Measurements from ENCODE around the gene BLACAT1. TPM values are rescaled to one million over a fixed set of nuclear protein-coding genes. Genes with fewer than 3 reads are reported as not detected.

Gene BLACAT1
- total RNA-seq (2022) (0.21 and 0.34 TPM in 2 replicates), Bru-seq, nascent RNA (percentile 37 among the genes with signal in this experiment), BruChase-seq, experiment 1, labeled RNA remaining after a 2-hour chase (percentile 39 among the genes with signal in this experiment), BruChase-seq, experiment 2, labeled RNA remaining after a 6-hour chase (percentile 32 among the genes with signal in this experiment)
- long read RNA-seq: 0 reads

DNA sequence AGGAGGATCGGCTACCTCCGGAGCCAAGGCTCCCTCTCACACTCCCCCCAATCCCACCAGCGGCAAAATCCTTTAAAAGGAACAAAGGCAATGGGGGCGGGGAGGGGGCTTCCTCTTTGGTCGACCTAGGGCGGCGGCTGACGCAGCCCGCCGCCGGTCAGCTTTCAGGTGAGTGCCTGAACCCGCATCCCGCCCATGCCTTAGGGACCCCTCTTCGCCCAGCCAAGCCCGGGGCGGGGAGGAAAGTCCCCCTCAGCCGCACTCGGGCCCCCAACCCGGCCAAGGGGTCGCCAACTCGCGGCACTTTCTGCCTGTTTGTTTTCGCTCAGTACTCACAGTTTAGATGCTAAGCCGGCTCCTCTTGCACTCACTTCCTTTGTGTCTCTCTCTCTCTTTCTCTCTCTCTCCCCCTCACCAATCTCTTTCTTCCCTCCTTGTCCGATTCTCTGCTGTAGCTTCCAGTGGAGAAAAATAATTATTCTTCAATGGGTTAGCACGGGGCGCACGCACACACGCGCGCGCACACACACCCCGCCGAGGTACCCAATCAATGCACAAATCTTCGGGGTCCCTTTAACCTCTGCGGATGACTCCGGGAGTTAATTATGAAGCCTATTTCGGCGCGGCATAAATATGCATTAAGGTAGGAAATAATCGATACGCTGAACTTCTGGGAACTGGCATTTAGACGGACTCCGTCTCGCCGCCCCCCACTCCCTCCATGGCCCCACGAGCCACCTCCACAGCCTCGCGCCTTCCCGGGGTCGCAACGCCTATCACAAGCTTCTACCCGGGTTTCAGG, at the start of gene BLACAT1:
BLACAT1 (minus strand) TSS at position 465 of the 802 bp plus-strand sequence.
- H3K27me3 Mint-ChIP-seq (ENCODE audit: insufficient read depth, unreplicated experiment): peaks cover 23% of the 10 kb centered on the region
- H3K36me3 ChIP-seq (ENCODE audit: control insufficient read depth, insufficient read depth, low read length): no peaks in the 10 kb centered on the region
- CTCF ChIA-PET: interaction anchor here (0.7 kb wide), 1 partner anchor 29 kb away, joined by 3 read pairs; no protein-coding TSS in a partner anchor
- H3K4me1 Mint-ChIP-seq (ENCODE audit: low read depth, unreplicated experiment): peaks cover 8% of the 10 kb centered on the region
- H3K4me1 ChIP-seq: peaks cover 7% of the 10 kb centered on the region; the same call in 1 of the 2 replicates
- H3K27me3 ChIP-seq (replicated peaks; ENCODE audit: control insufficient read depth, insufficient read depth, low read length): peaks cover 1% of the 10 kb centered on the region
- H3K36me3 Mint-ChIP-seq (ENCODE audit: insufficient read depth, unreplicated experiment): no peaks in the 10 kb centered on the region
- no peak for DNase-seq
- H3K9me3 ChIP-seq: no peaks in the 10 kb centered on the region
- BruUV-seq (replicated peaks): no TSS peak
- H3K4me3 ChIP-seq (ENCODE audit: low read depth, low read length): peak within 1 kb of the TSS; percentile 41
- no peak within 1 kb of the TSS for H3K27ac Mint-ChIP-seq (ENCODE audit: unreplicated experiment)
- no peaks in the 10 kb centered on the region for H3K9me3 Mint-ChIP-seq (ENCODE audit: unreplicated experiment)
- no peak for TF ChIP-seq CTCF (IDR thresholded peaks at IDR 0.05; ENCODE audit: insufficient read depth in 1 of 2, low read depth in 1 of 2, low read length in 1 of 2, severe bottlenecking in 1 of 2, unreplicated experiment in 1 of 2)
- H3K4me3 Mint-ChIP-seq (ENCODE audit: unreplicated experiment): peak within 1 kb of the TSS; percentile 65
- intact Hi-C loops (cut with micrococcal nuclease; ENCODE audit: unreplicated experiment): no loop called here
- POLR2A ChIA-PET: no interaction called here

DNA sequence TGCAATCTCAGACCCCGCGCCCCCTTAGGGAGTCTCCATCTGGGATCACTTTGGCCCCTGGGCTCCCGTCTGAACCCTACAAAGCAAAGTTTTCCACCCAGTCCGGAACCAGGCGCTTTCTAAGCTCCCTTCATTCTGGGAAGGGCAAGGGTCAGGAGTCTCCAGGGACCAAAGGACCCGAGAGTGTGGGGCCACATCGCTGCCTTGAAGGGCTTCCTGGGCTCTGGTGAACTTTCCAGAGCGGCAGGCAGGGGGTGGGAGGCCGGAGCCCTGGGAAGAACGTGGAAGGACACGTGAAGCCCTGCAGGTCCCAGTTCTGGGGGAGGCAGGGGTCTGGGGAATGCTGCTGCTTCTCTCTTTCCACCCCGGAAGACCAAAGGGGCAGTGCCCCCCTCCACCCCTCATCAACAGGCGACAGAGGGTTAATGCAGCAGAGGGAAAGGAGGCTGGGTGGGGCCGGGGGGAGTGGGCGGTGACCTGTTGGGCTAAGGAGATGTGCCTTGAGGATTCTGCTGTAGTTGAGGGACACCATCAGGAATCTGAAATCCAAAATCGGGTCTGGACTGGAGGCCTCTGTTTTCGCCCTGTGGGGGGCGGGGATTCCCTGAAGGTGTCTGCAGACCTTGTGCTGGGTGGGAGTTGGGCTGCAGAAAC, 49.4 kb upstream of the BLACAT1 start:
- POLR2A ChIA-PET: no interaction called here

More for the DNA sequence above, 49.4 kb upstream of the BLACAT1 start:
- Mint-ChIP-seq H3K27me3 (ENCODE audit: insufficient read depth, unreplicated experiment) (no peaks in the 10 kb centered on the region), H3K4me3 (ENCODE audit: unreplicated experiment) (peak overlapping the region; percentile 95), H3K36me3 (ENCODE audit: insufficient read depth, unreplicated experiment) (peaks cover 5% of the 10 kb centered on the region), H3K4me1 (ENCODE audit: low read depth, unreplicated experiment) (peaks cover 16% of the 10 kb centered on the region), H3K27ac (ENCODE audit: unreplicated experiment) (peak overlapping the region; percentile 82), H3K9me3 (ENCODE audit: unreplicated experiment) (no peaks in the 10 kb centered on the region)
- peak overlapping the region; percentile 55 for H3K4me3 ChIP-seq (ENCODE audit: low read depth, low read length)
- no peaks in the 10 kb centered on the region for H3K27me3 ChIP-seq (replicated peaks; ENCODE audit: control insufficient read depth, insufficient read depth, low read length)
- peaks cover 30% of the 10 kb centered on the region for H3K4me1 ChIP-seq
- no peaks in the 10 kb centered on the region for H3K9me3 ChIP-seq
- peak in 1 of 2 experiments; percentile 9 for TF ChIP-seq CTCF (IDR thresholded peaks at IDR 0.05; ENCODE audit: insufficient read depth in 1 of 2, low read depth in 1 of 2, low read length in 1 of 2, severe bottlenecking in 1 of 2, unreplicated experiment in 1 of 2)
- CTCF ChIA-PET: interaction anchor here (0.6 to 1.1 kb wide), 7 partner anchors 8 to 151 kb away, joined by 3 to 7 read pairs (median 4); no protein-coding TSS in a partner anchor
- no peaks in the 10 kb centered on the region for H3K36me3 ChIP-seq (ENCODE audit: control insufficient read depth, insufficient read depth, low read length)
- DNase-seq: peak; percentile 57 to 61
- BruUV-seq (replicated peaks): no TSS peak
- intact Hi-C loops (cut with micrococcal nuclease; ENCODE audit: unreplicated experiment): loop anchor here (2.0 kb wide), 1 partner anchor 16 kb away; no protein-coding TSS in a partner anchor

Data from Caco-2 (cell line).